NCI-H1092 (cell line): Measurements from ENCODE around the gene CTSV.
"Not testable (repeated sequence)": the region's sequence is repeated elsewhere in the genome, so short reads cannot be mapped to it uniquely, and the experiment has no call there.

Experiments
- DNase-seq: peaks from one replicate; lab custom pipeline; 2025; lab: John Stamatoyannopoulos, UW

Gene CTSV

GRCh38 chr9:97038611-97039513 is at the start of gene CTSV:
TSS of gene CTSV (minus strand) at chr9:97039142. CDS start at chr9:97038043, 1,099 bp downstream.
- DNase-seq: peak; percentile 83

- DNase-seq: not testable (repeated sequence)
These were observed 48.8 kb upstream of the CTSV start for GRCh38 chr9:97087668-97088215.

GRCh38 chr9:97084562-97084991 is 45.6 kb upstream of the CTSV start:
- DNase-seq: not testable (repeated sequence)

- no peak for DNase-seq
These were observed 39.4 kb upstream of the CTSV start for GRCh38 chr9:97078362-97078761.

- no peak for DNase-seq
These were observed 38.7 kb upstream of the CTSV start for GRCh38 chr9:97077452-97078295.

- not testable (repeated sequence) for DNase-seq
These were observed 37.9 kb upstream of the CTSV start for GRCh38 chr9:97076731-97077451.

- no peak for DNase-seq
These were observed 37.3 kb upstream of the CTSV start for GRCh38 chr9:97076238-97076637.

- no peak for DNase-seq
These were observed 36.5 kb upstream of the CTSV start for GRCh38 chr9:97075289-97075985.

- no peak for DNase-seq
These were observed 34.6 kb upstream of the CTSV start for GRCh38 chr9:97073506-97073905.

- DNase-seq: no peak
These were observed 33.4 kb upstream of the CTSV start for GRCh38 chr9:97072285-97072776.

GRCh38 chr9:97070325-97070724 is 31.4 kb upstream of the CTSV start:
- not testable (repeated sequence) for DNase-seq

GRCh38 chr9:97067490-97067889 is 28.5 kb upstream of the CTSV start:
- DNase-seq: no peak

- no peak for DNase-seq
These were observed 25.2 kb upstream of the CTSV start for GRCh38 chr9:97064176-97064575.

GRCh38 chr9:97060796-97061195 is 21.9 kb upstream of the CTSV start:
- no peak for DNase-seq

- no peak for DNase-seq
These were observed 20.7 kb upstream of the CTSV start for GRCh38 chr9:97059626-97060025.

GRCh38 chr9:97057651-97058050 is 18.7 kb upstream of the CTSV start:
- no peak for DNase-seq

- not testable (repeated sequence) for DNase-seq
These were observed 16.9 kb upstream of the CTSV start for GRCh38 chr9:97055891-97056290.

- no peak for DNase-seq
These were observed 14.8 kb upstream of the CTSV start for GRCh38 chr9:97053717-97054116.

- DNase-seq: no peak
These were observed 13.8 kb upstream of the CTSV start for GRCh38 chr9:97052735-97053134.

GRCh38 chr9:97046228-97046627 is 7.3 kb upstream of the CTSV start:
- peak; percentile 9 for DNase-seq

- no peak for DNase-seq
These were observed 6.4 kb upstream of the CTSV start for GRCh38 chr9:97045300-97045699.
